IMR-90 (cell line): ENCODE results near the gene KCNMA1. TPM values are rescaled to one million over a fixed set of nuclear protein-coding genes. Genes with fewer than 3 reads are reported as not detected.

ENCODE experiments used
- ATAC-seq: fragments of 200-7000 bp; cut with Tn5 transposase; 2 replicates; pipeline ENCODE4 v1.9.1; 2020; ENCODE audit warnings: low read depth, mild to moderate bottlenecking, moderate library complexity
- BruUV-seq: library from RNA; stranded (reverse); fragments of 400-500 nt; replicated peaks from 2 replicates; lab custom pipeline; 2021; lab: Mats Ljungman, UMichigan
- CTCF ChIA-PET: fragments of 300-600 bp; formaldehyde crosslinking; extraction: SDS; loops from one replicate; lab custom pipeline; 2021; ENCODE audit warnings: antibody characterized with exemption; lab: Yijun Ruan, JAX
- POLR2A ChIA-PET: fragments of 300-600 bp; sonication (Branson Sonifier 250); formaldehyde crosslinking; loops from one replicate; lab custom pipeline; 2022; ENCODE audit warnings: antibody characterized with exemption; ENCODE audit not compliant: unreplicated experiment; lab: Charles Lee
- DNase-seq: peaks from one replicate; pipeline ENCODE4 v3.0.0; 2013
- H2AFZ ChIP-seq: replicated peaks from 2 replicates; pipeline ENCODE3; 2013; ENCODE audit warnings: low read length, mild to moderate bottlenecking; ENCODE audit not compliant: poor library complexity
- H2AK5ac ChIP-seq: 2 replicates; pipeline ENCODE4 v1.6.1; 2013; ENCODE audit warnings: low read depth, low read length, inconsistent platforms
- H2AK9ac ChIP-seq: replicated peaks from 2 replicates; pipeline ENCODE3; 2013; ENCODE audit warnings: mild to moderate bottlenecking, low read depth, low read length, moderate library complexity; ENCODE audit not compliant: poor library complexity
- H2BK120ac ChIP-seq: 2 replicates; pipeline ENCODE4 v1.6.1; 2013; ENCODE audit warnings: low read depth, low read length, inconsistent platforms
- H2BK15ac ChIP-seq: 3 replicates; pipeline ENCODE4 v1.6.1; 2013; ENCODE audit warnings: low read depth, low read length, inconsistent platforms
- H2BK20ac ChIP-seq: 2 replicates; pipeline ENCODE4 v1.6.1; 2013; ENCODE audit warnings: low read depth, mild to moderate bottlenecking, inconsistent platforms, low read length, moderate library complexity
- H2BK5ac ChIP-seq: 2 replicates; pipeline ENCODE4 v1.6.1; 2013; ENCODE audit warnings: mild to moderate bottlenecking, low read depth, low read length, inconsistent platforms; ENCODE audit not compliant: poor library complexity, severe bottlenecking
- H3K14ac ChIP-seq: replicated peaks from 2 replicates; pipeline ENCODE4 v1.6.1; 2013; ENCODE audit warnings: low read depth, low read length, inconsistent platforms
- H3K18ac ChIP-seq: 2 replicates; pipeline ENCODE4 v1.6.1; 2013; ENCODE audit warnings: low read depth, low read length, control low read depth
- H3K23ac ChIP-seq: 2 replicates; pipeline ENCODE4 v1.6.1; 2013; ENCODE audit warnings: low read depth, low read length, inconsistent platforms
- H3K27ac ChIP-seq: 2 replicates; pipeline ENCODE4 v1.5.1; 2013; ENCODE audit warnings: mild to moderate bottlenecking, control low read depth, low read length; ENCODE audit not compliant: insufficient read depth
- H3K27me3 ChIP-seq: 2 replicates; pipeline ENCODE4 v1.6.1; 2013; ENCODE audit warnings: low read length; ENCODE audit not compliant: control insufficient read depth, insufficient read depth
- H3K36me3 ChIP-seq: 2 replicates; pipeline ENCODE4 v1.6.1; 2013; ENCODE audit warnings: low read length, mixed read lengths; ENCODE audit not compliant: control insufficient read depth, insufficient read depth
- H3K4ac ChIP-seq: 2 replicates; pipeline ENCODE4 v1.6.1; 2013; ENCODE audit warnings: low read depth, low read length, inconsistent platforms
- H3K4me1 ChIP-seq: 2 replicates; pipeline ENCODE4 v1.6.1; 2013; ENCODE audit warnings: low read length, mixed read lengths; ENCODE audit not compliant: control insufficient read depth, insufficient read depth
- H3K4me2 ChIP-seq: 2 replicates; pipeline ENCODE4 v1.6.1; 2013; ENCODE audit warnings: low read depth, mild to moderate bottlenecking, control low read depth, low read length, moderate library complexity
- H3K4me3 ChIP-seq: 2 replicates; pipeline ENCODE4 v1.5.1; 2013; ENCODE audit warnings: low read depth, mild to moderate bottlenecking, control low read depth, low read length, moderate library complexity; ENCODE audit not compliant: insufficient read depth
- H3K56ac ChIP-seq: 2 replicates; pipeline ENCODE4 v1.6.1; 2013; ENCODE audit warnings: low read length, inconsistent platforms; ENCODE audit not compliant: insufficient read depth; ENCODE audit errors: extremely low read depth
- H3K79me1 ChIP-seq, 2 experiments: 2 replicates each; pipeline ENCODE4 v1.6.1; 2013; ENCODE audit warnings: low read length in 2 of 2, inconsistent platforms in 1 of 2, low read depth in 1 of 2
- H3K9ac ChIP-seq: 2 replicates; pipeline ENCODE4 v1.6.1; 2013; ENCODE audit warnings: low read depth, low read length, control low read depth
- H3K9me1 ChIP-seq: 2 replicates; pipeline ENCODE4 v1.6.1; 2013; ENCODE audit warnings: low read length, inconsistent platforms; ENCODE audit not compliant: insufficient read depth
- H3K9me3 ChIP-seq: 2 replicates; pipeline ENCODE4 v1.6.1; 2013; ENCODE audit warnings: low read length; ENCODE audit not compliant: control insufficient read depth, insufficient read depth
- H4K20me1 ChIP-seq: 2 replicates; pipeline ENCODE4 v1.6.1; 2013; ENCODE audit warnings: low read length, inconsistent platforms; ENCODE audit not compliant: insufficient read depth
- H4K5ac ChIP-seq: 2 replicates; pipeline ENCODE4 v1.6.1; 2013; ENCODE audit warnings: mild to moderate bottlenecking, low read depth, low read length, control low read depth
- H4K8ac ChIP-seq, 2 experiments: 2 replicates each; pipeline ENCODE4 v1.6.1; 2013; ENCODE audit warnings: low read depth in 2 of 2, low read length in 2 of 2, control low read depth in 1 of 2, inconsistent platforms in 1 of 2
- H4K91ac ChIP-seq: 2 replicates; pipeline ENCODE4 v1.6.1; 2013; ENCODE audit warnings: low read depth, low read length, inconsistent platforms; ENCODE audit not compliant: insufficient read depth
- BHLHE40 ChIP-seq: fragments of 150-350 bp; IDR thresholded peaks from 2 replicates; pipeline ENCODE4 v1.6.1; 2016; ENCODE audit warnings: mild to moderate bottlenecking, low read depth, low read length
- CEBPB ChIP-seq: IDR thresholded peaks from 2 replicates; pipeline ENCODE4 v1.6.1; 2012; ENCODE audit warnings: low read depth, low read length, improper control_type of control experiment
- CHD1 ChIP-seq: IDR thresholded peaks from 2 replicates; pipeline ENCODE4 v1.6.1; 2012; ENCODE audit warnings: low read depth, low read length, improper control_type of control experiment
- FOS ChIP-seq: fragments of 150-350 bp; IDR thresholded peaks from 2 replicates; pipeline ENCODE4 v1.6.1; 2016; ENCODE audit warnings: low read depth, low read length
- MAFK ChIP-seq: IDR thresholded peaks from 2 replicates; pipeline ENCODE4 v1.6.1; 2012; ENCODE audit warnings: low read depth, low read length, improper control_type of control experiment
- MAZ ChIP-seq: IDR thresholded peaks from 2 replicates; pipeline ENCODE4 v1.6.1; 2012; ENCODE audit warnings: low read depth, mild to moderate bottlenecking, low read length, improper control_type of control experiment, moderate library complexity, borderline replicate concordance
- MXI1 ChIP-seq: IDR thresholded peaks from 2 replicates; pipeline ENCODE4 v1.6.1; 2012; ENCODE audit warnings: low read depth, mild to moderate bottlenecking, low read length, moderate library complexity, borderline replicate concordance
- NFE2L2 ChIP-seq: fragments of 150-350 bp; IDR thresholded peaks from 2 replicates; pipeline ENCODE4 v1.6.1; 2016; ENCODE audit warnings: low read depth, mild to moderate bottlenecking, low read length
- POLR2A ChIP-seq: IDR thresholded peaks from 2 replicates; pipeline ENCODE4 v1.6.1; 2012; ENCODE audit warnings: mild to moderate bottlenecking, low read depth, low read length
- RAD21 ChIP-seq: IDR thresholded peaks from 2 replicates; pipeline ENCODE4 v1.6.1; 2012; ENCODE audit warnings: low read length, improper control_type of control experiment
- RCOR1 ChIP-seq: IDR thresholded peaks from 2 replicates; pipeline ENCODE4 v1.6.1; 2012; ENCODE audit warnings: mild to moderate bottlenecking, low read length, improper control_type of control experiment; ENCODE audit not compliant: insufficient replicate concordance
- RFX5 ChIP-seq: IDR thresholded peaks from 2 replicates; pipeline ENCODE4 v1.8.0; 2012; ENCODE audit warnings: low read depth, mild to moderate bottlenecking, low read length, moderate library complexity
- SMC3 ChIP-seq: fragments of 150-350 bp; IDR thresholded peaks from 2 replicates; pipeline ENCODE4 v1.6.1; 2016; ENCODE audit warnings: low read depth, mild to moderate bottlenecking, antibody characterized with exemption, low read length, moderate library complexity
- WGBS, 2 experiments: methylation state at CpG; one replicate each; pipeline versions ENCODE4 v1.1.5 to v1.1.7; 2013; ENCODE audit warnings: missing lambda C conversion rate in 2 of 2; ENCODE audit not compliant: insufficient read length in 1 of 2; ENCODE audit errors: extremely low coverage in 2 of 2; 5-methylcytosine and 5-hydroxymethylcytosine counted together
- dilution Hi-C: fragments of 300-500 bp; cut with HindIII; formaldehyde crosslinking; loops from one replicate; pipeline ENCODE4 v1.14.3; 2018; ENCODE audit warnings: low sequenced_read_pairs; ENCODE audit not compliant: unreplicated experiment
- in situ Hi-C: fragments of 300-500 bp; cut with MboI; formaldehyde crosslinking; loops from 3 replicates; pipeline ENCODE4 v1.14.3; 2019; ENCODE audit warnings: low sequenced_read_pairs, inconsistent platforms, mixed read lengths
- intact Hi-C: fragments of 100-400 bp; cut with micrococcal nuclease; formaldehyde crosslinking; loops from 2 replicates; pipeline ENCODE4 v1.10.0; 2022
- polyA plus RNA-seq, 3 experiments: library from polyadenylated mRNA; depleted of rRNA; stranded (reverse); fragments of >200 nt; gene quantifications; 2 replicates each; pipeline ENCODE4 v1.2.3, GENCODE V29; 2012; ENCODE audit warnings: low replicate concordance in 1 of 3
- total RNA-seq: library from RNA; depleted of rRNA; stranded (reverse); fragments of >200 nt; gene quantifications from 2 replicates; pipeline ENCODE4 v1.2.3, GENCODE V29; 2012
- TF ChIP-seq, protein P1 (sequence below): conservative IDR thresholded peaks from 2 replicates; pipeline ENCODE4 v1.5.1; 2012; ENCODE audit warnings: mild to moderate bottlenecking, low read depth, low read length, improper control_type of control experiment
- TF ChIP-seq, protein P2 (sequence below): fragments of 150-350 bp; IDR thresholded peaks from 2 replicates; pipeline ENCODE4 v1.6.1; 2017; ENCODE audit warnings: mild to moderate bottlenecking, antibody characterized with exemption, low read length, low read depth
- TF ChIP-seq, protein P3 (sequence below): fragments of 150-350 bp; IDR thresholded peaks from 2 replicates; pipeline ENCODE4 v1.6.1; 2016; ENCODE audit warnings: low read depth, mild to moderate bottlenecking, low read length, moderate library complexity, borderline replicate concordance

The KCNMA1 gene
- total and polyA plus RNA-seq, 2 of the 4 experiments (the other 2 are of a cell fraction) = 25.6 to 29.6 TPM

DNA sequence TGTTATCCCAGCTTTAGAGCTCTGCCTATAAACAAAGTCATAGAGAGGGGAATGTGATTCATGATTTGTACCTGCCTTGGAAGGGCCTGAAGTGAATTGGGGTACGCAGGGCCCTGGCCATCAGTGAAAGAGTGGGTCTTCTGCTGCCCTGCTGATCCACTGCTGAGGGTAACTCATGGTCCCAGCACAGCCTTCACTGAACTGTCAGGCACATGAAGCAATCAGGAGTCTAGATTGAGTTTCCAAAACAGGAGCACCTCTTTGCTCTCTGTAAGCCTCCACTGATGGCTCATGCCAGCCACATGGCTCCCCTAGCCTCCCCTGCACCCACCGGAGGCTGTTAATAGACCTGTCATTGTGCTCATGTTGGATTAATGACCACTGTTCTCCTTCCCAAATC lies 217.6 kb downstream of the KCNMA1 start:
- in situ Hi-C loops = no loop called here
- no peaks in the 10 kb centered on the region for H3K27me3 ChIP-seq

More for the DNA sequence above, 217.6 kb downstream of the KCNMA1 start:
- Histone ChIP-seq H2AFZ (no peak overlapping the region), H4K91ac (peak overlapping the region; percentile 57), H2AK9ac (peak overlapping the region; percentile 26), H3K18ac (no peak overlapping the region), H2BK15ac (peak overlapping the region; percentile 67; the same call in 1 of the 3 replicates), H2BK20ac (peak overlapping the region; percentile 76), H3K4me2 (no peak overlapping the region), H2AK5ac (peak overlapping the region; percentile 44; the same call in 1 of the 2 replicates), H3K14ac (peak overlapping the region; percentile 59), H3K36me3 (no peaks in the 10 kb centered on the region), H3K79me1 (peaks cover 0 to 17% of the 10 kb centered on the region in 2 experiments; a peak in 2 of 4 replicates), H3K4me1 (peaks cover 28% of the 10 kb centered on the region), H3K23ac (0 out of 2 replicates have a peak overlapping the region, but pooled peaks have one; percentile 20), H3K9me1 (peaks cover 36% of the 10 kb centered on the region), H4K20me1 (no peaks in the 10 kb centered on the region), H3K4ac (peak overlapping the region; percentile 59), H3K9ac (no peak overlapping the region), H3K27ac (no peak overlapping the region), H4K5ac (no peak overlapping the region), H4K8ac (peak overlapping the region in 1 of 2 experiments; percentile 17; a peak in 1 of 4 replicates), H2BK5ac (no peak overlapping the region), H3K9me3 (no peaks in the 10 kb centered on the region), H3K4me3 (no peak overlapping the region), H3K56ac (no peak overlapping the region), H2BK120ac (peak overlapping the region; percentile 86)
- ATAC-seq = no peak
- 100% methylated on average over 1 of the region's 2 CpGs; no CpG with 5 or more reads in 1 of the 2 experiments for WGBS, 2 experiments
- dilution Hi-C loops = no loop called here
- BruUV-seq = no TSS peak
- ChIA-PET CTCF (no interaction called here), POLR2A (no interaction called here)
- TF ChIP-seq, protein P1, sequence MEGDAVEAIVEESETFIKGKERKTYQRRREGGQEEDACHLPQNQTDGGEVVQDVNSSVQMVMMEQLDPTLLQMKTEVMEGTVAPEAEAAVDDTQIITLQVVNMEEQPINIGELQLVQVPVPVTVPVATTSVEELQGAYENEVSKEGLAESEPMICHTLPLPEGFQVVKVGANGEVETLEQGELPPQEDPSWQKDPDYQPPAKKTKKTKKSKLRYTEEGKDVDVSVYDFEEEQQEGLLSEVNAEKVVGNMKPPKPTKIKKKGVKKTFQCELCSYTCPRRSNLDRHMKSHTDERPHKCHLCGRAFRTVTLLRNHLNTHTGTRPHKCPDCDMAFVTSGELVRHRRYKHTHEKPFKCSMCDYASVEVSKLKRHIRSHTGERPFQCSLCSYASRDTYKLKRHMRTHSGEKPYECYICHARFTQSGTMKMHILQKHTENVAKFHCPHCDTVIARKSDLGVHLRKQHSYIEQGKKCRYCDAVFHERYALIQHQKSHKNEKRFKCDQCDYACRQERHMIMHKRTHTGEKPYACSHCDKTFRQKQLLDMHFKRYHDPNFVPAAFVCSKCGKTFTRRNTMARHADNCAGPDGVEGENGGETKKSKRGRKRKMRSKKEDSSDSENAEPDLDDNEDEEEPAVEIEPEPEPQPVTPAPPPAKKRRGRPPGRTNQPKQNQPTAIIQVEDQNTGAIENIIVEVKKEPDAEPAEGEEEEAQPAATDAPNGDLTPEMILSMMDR = no peak
- TF ChIP-seq POLR2A (no peak), CEBPB (no peak), RAD21 (no peak), SMC3 (no peak), NFE2L2 (no peak), FOS (no peak), RCOR1 (no peak), CHD1 (no peak), MAFK (no peak), MXI1 (no peak), BHLHE40 (no peak), RFX5 (no peak), MAZ (no peak)
- TF ChIP-seq, protein P2, sequence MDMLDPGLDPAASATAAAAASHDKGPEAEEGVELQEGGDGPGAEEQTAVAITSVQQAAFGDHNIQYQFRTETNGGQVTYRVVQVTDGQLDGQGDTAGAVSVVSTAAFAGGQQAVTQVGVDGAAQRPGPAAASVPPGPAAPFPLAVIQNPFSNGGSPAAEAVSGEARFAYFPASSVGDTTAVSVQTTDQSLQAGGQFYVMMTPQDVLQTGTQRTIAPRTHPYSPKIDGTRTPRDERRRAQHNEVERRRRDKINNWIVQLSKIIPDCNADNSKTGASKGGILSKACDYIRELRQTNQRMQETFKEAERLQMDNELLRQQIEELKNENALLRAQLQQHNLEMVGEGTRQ = no peak
- TF ChIP-seq, protein P3, sequence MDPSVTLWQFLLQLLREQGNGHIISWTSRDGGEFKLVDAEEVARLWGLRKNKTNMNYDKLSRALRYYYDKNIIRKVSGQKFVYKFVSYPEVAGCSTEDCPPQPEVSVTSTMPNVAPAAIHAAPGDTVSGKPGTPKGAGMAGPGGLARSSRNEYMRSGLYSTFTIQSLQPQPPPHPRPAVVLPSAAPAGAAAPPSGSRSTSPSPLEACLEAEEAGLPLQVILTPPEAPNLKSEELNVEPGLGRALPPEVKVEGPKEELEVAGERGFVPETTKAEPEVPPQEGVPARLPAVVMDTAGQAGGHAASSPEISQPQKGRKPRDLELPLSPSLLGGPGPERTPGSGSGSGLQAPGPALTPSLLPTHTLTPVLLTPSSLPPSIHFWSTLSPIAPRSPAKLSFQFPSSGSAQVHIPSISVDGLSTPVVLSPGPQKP = no peak
- intact Hi-C loops = loop anchor here (10.0 kb wide), 1 partner anchor 245 kb away; no protein-coding TSS in a partner anchor
- no peak for DNase-seq
